Activated CD4-positive, CD25-positive, alpha-beta regulatory T cell (primary cell): ENCODE measurements around the gene REM2.
"Not testable (repeated sequence)": the region's sequence is repeated elsewhere in the genome, so short reads cannot be mapped to it uniquely, and the experiment has no call there.

Experiments used
- DNase-seq, 4 experiments: peaks; one replicate each; lab custom pipeline; 2025; lab: John Stamatoyannopoulos, UW

The REM2 gene

DNA sequence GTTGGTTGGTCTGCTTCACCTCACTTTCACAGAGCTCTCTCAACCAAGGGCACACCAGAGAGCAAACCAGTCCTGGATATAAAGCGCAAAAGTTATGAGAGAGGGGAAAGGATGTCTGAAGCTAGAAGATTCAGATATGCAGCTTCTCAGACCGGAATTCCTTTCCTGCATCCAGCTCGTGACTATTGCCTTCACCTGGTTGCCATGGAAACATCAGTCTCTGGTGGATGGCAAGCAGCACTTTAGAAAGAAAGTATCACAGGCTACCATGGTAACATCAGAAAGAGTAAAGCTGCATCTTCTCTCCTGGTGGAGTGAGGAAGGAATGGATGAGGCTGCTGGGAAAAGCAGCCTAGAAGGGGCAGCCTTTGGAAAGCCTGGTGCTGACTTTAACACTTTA, 13.7 kb downstream of the REM2 start:
- DNase-seq, result no peak

GRCh38 chr14:22897357-22897756, 14.3 kb downstream of the REM2 start:
- no peak for DNase-seq

- DNase-seq, result no peak
Observed at GRCh38 chr14:22898302-22899090, 15.5 kb downstream of the REM2 start.

DNA sequence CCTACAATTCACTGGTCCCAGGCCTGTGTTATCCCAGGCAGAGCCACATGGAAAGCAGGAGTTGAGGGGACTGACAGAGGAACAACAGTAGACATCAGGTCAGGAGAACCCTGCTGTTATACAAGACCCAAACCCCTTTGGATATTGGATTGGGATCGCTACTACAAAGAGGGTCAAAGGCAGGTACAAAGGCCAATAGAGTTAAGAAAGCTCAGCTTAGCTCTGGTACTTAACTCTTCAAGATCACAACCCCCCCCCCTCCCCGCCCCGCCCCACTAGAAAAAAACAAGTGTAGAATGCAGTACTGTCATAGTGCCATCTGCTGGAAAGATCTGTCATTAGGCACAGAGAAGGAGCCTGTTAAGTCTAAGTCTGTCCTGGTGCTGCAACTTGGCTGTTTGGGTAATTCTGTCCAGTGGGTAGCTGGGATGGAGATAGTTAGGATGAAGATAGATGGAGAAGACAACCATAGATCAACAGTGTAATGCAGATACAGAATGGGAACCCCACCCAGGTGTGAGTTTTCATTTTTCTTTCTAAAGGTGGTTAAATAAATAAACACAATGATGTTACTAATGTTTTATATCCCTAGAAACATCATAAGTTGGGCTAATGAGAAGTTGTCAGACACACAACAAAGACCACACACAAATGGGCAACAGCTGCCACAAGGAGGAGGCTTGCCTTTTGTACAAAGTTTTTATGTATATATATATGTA, 17.2 kb downstream of the REM2 start:
- DNase-seq, result peak in 3 of 4 experiments; percentile 26 to 53 (median 36)

GRCh38 chr14:22901799-22902198, 18.8 kb downstream of the REM2 start:
- no peak for DNase-seq

- no peak for DNase-seq
Observed at GRCh38 chr14:22903742-22904087, 20.7 kb downstream of the REM2 start.

GRCh38 chr14:22905627-22906026, 22.6 kb downstream of the REM2 start:
- no peak for DNase-seq

DNA sequence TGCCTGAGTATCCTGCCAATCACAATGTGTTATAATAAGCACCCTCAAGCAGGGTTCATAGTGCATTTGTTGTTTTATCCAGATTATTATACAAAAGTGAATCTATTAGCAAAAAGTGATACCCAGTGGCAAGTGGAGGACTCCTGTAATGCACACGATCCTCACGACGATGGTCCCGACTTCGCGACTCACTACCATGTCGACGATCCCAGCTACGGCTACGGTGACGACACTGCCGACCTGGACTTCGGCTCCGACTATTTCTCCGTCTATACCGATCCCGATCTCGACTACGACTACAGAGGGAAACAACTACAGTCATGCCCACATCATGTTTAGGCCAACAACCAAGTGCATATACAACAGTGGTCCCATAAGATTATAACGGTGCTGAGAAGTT, 23.1 kb downstream of the REM2 start:
- DNase-seq, result no peak

GRCh38 chr14:22907429-22907828, 24.4 kb downstream of the REM2 start:
- no peak for DNase-seq

GRCh38 chr14:22908601-22909000, 25.6 kb downstream of the REM2 start:
- no peak for DNase-seq

- DNase-seq, result no peak
Observed at GRCh38 chr14:22910916-22911315, 27.9 kb downstream of the REM2 start.

DNA sequence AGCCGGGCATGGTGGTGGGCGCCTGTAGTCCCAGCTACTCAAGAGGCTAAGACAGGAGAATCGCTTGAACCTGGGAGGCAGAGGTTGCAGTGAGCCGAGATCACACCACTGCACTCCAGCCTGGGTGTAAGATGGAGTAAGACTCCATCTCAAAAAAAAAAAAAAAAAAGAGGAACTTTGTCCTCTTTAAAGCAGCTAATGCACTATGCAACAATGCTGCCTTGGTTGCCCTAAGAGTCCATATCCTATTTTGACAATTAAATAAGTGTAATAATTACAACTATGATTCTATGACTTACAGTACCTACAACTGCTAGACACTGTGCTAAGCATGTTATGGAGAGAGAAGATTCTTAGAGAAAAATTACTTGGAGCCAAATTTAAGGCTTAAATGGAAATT, 31.8 kb downstream of the REM2 start:
- not testable (repeated sequence) for DNase-seq

DNA sequence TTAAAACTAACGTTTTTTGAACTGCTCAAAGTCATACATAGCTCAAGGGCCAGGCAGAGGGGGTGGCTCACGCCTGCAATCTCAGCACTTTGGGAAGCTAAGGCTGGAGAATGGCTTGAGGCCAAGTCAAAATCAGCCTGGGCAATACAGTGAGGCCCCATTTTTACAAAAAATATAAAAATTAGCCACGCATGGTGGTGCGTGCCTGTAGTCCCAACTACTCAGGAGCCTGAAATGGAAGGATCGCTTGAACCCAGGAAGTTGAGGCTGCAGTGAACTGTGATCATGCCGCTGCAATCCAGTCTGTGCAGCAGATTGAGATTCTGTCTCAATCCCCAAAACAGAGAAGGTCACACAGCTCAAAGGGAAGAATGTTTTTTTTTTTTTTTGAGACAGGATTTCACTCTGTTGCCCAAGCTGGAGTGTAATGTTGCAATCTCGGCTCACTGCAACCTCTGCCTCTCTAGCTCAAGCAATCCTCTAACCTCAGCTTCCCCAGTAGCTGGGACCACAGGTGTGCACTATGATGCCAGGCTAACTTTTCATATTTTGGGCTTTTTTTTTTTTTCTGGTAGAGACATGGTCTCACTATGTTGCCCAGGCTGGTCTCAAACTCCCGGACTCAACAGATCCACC, 33.0 kb downstream of the REM2 start:
- DNase-seq, result no peak

DNA sequence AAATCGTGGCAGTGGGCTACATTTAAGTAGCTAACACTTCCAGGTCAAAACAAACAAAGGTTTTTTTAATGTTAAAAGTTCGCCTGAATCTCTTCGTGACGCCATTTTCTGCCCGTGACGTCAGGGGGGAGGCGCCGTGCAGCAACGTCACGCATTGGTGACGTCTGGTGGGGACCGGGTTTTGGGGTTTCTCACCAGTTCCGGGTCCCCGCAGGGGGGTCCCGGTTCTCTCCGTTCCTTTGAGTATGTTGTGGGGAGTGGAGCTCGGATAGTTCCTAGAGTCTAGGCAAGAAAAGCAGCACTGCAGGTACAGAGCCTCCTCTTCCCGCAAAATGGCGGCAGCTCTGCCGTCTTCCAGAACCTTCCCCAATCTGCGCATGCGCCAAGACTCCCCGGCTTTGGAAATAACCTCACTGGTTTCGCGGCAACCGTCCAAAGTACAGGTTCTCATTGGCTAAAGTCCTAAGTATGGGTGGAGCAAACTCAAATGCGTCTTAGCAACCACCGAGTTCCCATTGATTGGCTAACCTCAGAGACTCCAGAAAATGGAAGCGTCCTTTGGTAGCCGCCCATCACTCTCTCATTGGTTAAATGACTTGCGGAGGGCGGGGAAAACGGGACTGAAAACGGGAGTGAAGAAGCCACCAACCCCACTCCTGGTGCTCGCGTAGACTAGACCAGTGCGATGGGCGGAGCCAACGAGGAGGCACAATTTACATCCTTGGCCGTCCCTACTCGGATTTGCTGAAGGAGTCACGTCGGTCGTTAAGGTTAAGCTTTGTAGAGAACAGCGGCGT, 36.0 kb downstream of the REM2 start, which contains the start of gene RBM23:
Gene RBM23, minus strand, starts transcription at position 346 of the 797 bp plus-strand sequence.
- peak; percentile 96 to 99 (median 98) for DNase-seq

DNA sequence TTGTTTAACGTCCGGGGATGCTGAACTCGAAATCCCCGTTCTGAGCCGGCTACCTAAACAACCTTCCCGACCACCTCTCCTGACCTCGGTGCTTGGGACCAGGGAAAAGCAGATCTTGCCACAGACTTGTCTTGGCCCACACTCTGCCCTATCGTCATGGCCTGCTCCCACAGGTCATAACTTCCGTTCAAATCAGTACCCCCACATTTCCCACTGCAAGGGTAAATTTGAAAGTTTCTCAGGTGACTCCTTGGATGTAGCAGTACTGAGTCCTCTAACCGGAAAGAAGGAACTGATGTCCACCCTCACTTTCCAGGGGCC, 36.5 kb downstream of the REM2 start:
- DNase-seq, result no peak

DNA sequence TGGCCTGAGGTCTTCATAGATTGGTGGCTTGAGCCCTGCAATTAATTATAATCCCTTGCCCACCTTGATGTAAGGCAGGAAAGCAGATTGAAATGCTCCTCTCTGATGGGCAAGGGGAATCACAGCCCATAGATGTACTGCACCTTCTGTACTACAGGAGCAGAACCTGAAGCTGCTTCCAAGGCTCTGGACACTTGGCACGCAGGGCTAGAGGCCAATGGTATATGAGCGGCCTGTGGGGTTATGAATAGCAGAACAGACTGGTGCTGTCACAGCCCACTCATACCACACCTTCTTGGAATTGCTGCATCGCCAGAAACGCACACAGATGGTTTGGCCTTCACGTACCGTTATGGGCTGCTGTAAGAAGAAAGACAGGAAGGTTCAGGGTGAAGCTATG, 37.7 kb downstream of the REM2 start:
- DNase-seq, result no peak

DNA sequence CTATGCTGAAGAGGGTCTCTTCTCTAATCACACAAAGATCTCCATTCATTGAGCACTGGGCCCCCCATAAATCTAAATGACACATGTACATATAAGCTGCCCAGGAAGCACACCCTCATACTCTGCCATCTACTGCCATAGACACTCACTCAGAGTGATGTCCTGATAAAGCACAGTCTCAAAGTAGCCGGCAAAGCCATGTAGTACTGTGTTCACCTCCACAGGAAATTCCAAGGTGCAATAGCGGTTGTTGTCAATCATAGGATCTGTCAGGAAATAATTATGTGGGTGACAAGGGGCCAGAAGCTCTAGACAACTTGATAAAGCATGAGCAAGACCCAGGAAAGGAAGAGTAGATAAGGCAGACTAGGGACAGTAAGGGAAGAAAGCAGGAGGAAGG, 39.3 kb downstream of the REM2 start:
- DNase-seq, result no peak

DNA sequence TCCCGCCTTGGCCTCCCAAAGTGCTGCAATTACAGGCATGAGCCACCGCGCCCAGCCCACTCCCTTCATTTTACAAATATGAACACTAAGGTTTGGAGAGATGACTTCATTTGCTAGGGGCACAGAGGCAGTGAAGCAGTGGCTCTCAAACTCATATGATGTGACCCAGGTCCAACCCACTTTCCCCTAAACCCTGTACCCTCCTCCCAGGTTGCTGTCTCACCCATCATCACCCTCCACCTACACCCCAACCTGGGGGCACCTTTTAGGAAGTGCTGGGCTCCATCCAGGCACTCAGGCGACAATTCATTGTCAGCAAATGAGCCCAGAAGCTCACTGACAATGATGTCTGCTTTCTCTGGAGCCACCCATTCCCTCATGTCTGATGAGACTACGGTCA, 40.7 kb downstream of the REM2 start:
- DNase-seq, result no peak

- no peak for DNase-seq
Observed at GRCh38 chr14:22925513-22925912, 42.5 kb downstream of the REM2 start.

GRCh38 chr14:22926316-22926715, 43.3 kb downstream of the REM2 start:
- no peak for DNase-seq

GRCh38 chr14:22928237-22929103, 45.4 kb downstream of the REM2 start:
- no peak for DNase-seq
